Frontal cortex (tissue), 4 donors: Measurements from ENCODE around the gene CLOCK. TPM values are rescaled to one million over a fixed set of nuclear protein-coding genes. Genes with fewer than 3 reads are reported as not detected.
A peak's percentile ranks its signal among the peaks of the same experiment; 100 is the strongest.

ENCODE experiments used
- DNase-seq, 2 donors: peaks; one replicate each; pipeline ENCODE4 v3.0.0; 2012; ENCODE audit warnings: low spot score in 2 of 2
- FAIRE-seq: peaks from 2 replicates; lab custom pipeline; 2012; peaks lifted over from hg19 to GRCh38; lab: Jason Lieb, UNC
- total RNA-seq: library from RNA; depleted of rRNA; stranded (reverse); fragments of >200 nt; gene quantifications from one replicate; pipeline ENCODE4 v1.2.3, GENCODE V29; 2014
- donor health status: control.
- donor health status: control.
- donor health status: control.

The CLOCK gene
- total RNA-seq, 1 donor from 2014 or later = 27.3 TPM

- FAIRE-seq (no peak), DNase-seq (no peak)
These were observed 108.4 kb downstream of the CLOCK start for GRCh38 chr4:55438314-55438713.

GRCh38 chr4:55437823-55438222 lies 108.9 kb downstream of the CLOCK start:
- FAIRE-seq (no peak), DNase-seq (no peak)

DNA sequence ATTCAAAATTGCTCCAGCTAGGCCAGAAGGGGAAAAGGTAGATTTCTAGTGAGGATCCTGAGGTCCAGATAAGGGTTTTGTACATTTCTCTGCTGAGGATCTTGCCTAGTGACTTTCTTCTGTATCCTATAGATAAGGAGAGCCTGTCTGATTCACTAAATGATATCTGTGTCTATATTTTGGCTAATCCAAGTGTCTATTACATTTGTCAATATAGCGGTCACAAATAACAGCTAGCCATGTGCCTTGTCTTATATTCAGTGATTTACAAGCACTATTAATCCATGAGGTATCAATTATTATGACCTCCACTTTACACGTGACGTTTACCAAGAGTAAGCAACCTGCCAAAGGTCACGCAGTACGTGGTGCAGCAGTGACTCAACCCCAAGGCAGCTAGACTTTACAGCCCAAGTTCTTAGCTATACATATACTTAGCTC lies 109.3 kb downstream of the CLOCK start:
- DNase-seq (no peak), FAIRE-seq (no peak)

DNA sequence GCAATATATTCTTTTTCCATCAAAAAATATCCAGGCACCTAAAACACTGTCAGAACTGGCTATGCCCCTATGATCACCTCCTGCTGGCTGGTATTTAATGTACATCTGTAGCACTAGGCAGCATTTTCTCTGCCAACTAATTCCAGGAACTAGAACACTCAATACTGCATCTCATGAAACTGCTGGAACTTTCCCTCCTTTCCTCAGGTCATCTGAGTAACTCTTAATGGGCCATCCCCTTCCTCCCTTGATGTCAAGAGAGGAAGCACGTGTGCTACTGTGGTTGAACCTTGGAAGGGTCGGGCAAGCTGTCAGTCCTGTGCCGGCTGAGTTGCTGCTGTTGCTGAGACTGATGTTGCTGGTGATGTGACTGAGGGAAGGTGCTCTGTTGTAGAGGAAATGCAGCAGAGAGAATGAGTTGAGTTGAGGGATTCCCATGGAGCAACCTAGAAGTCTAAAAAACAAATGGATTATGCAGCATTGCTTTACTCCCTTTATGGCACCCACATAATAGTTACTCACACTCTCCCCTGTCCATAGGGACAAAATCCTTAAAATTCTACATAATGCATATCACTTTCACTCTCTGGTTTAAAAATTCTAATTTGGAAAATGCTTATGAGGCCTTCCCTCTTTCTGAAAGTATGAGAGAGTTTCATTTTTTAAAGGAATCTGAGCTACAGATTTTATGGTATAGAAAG lies 111.4 kb downstream of the CLOCK start:
- FAIRE-seq (no peak), DNase-seq (no peak)

DNA sequence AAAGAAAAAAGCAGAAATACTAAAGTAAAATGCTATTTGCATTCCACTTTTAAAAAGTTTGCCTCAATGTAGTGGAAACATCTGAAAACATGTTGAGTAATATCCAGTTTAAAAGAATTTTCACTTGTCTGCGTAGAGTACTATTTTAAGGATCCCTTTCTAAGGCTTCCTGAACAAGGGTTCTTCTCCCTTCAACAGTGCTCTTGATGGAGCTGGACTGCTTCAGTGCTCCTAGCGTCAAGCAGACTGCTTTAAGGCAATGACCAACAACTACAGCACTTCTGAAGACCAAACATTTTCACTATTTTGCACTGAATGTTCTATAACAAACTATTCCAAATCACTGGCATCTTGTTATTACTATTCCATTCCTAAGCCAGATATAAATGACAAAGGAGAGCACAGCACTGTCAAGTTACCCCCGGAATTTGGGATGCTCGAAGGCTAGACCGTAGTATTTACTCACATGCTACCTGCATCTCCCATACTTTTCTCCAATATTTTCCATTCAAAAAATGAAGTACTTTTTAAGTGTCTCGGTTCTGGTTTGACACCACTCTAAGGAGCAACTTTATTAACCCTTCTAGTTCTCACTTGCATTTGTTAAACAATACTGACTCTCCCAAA lies 114.9 kb downstream of the CLOCK start:
- FAIRE-seq = no peak
- no peak for DNase-seq

- FAIRE-seq (no peak), DNase-seq (no peak)
These were observed 121.9 kb downstream of the CLOCK start for GRCh38 chr4:55424791-55425190.

- FAIRE-seq (no peak), DNase-seq (no peak)
These were observed 130.5 kb downstream of the CLOCK start for GRCh38 chr4:55416176-55416575.

- DNase-seq (no peak), FAIRE-seq (no peak)
These were observed 135.1 kb downstream of the CLOCK start for GRCh38 chr4:55411621-55412020.

DNA sequence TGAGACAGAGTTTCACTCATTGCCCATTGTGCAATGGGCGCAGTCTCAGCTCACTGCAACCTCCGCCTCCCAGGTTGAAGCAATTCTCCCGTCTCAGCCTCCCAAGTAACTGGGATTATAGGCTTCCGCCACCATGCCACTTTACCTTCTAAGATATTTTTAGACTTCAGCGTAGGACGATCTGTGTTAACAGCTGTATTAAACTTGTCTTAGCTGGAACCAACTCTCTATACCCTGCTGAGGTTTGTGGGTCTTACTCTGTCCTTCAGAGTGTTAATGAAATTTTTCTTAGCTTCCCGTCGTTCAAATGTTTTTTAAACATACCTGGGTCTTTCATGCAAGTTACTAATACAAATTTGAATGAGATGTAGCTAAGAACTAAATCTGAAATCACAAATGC lies 136.3 kb downstream of the CLOCK start:
- FAIRE-seq (no peak), DNase-seq (no peak)

GRCh38 chr4:55409468-55410171 lies 137.1 kb downstream of the CLOCK start:
- DNase-seq (no peak), FAIRE-seq (no peak)

GRCh38 chr4:55407764-55408163 lies 138.9 kb downstream of the CLOCK start:
- FAIRE-seq (no peak), DNase-seq (no peak)

DNA sequence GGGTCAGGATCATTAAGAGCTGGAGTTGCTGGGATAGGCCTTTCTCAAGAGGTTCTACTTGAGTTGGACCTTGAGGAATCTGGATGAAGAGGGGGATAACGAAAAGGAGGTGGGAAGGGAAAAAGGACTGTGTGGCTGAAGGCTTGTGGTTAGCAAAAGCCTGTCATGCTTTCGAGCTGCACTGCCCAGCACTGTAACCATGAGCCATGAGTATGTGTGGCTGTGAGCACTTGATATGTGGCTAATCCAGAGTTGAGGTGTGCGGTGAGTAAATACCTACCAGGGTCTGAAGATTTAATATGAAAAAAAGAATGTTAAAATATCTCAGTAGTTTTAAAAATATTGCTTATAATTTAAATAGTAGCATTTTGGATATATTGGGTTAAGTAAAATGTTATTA lies 139.6 kb downstream of the CLOCK start:
- DNase-seq = no peak
- no peak for FAIRE-seq

DNA sequence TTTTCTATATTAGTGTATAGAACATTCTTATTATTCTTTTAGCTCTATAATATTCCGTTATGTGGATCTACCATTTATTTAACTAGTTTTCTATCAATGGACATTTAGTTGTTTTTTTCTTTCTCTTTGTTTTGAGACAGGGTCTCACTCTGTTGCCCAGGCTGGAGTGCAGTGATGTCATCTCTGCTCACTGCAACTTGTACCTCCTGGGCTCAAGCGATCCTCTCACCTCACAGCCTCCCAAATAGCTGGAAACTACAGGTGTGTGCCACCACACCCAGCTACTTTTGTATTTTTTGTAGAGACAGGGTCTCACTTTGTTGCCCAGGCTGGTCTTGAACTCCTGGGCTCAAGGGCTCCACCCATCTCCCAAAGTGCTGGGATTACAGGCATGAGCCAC lies 140.2 kb downstream of the CLOCK start:
- DNase-seq (no peak), FAIRE-seq (no peak)

DNA sequence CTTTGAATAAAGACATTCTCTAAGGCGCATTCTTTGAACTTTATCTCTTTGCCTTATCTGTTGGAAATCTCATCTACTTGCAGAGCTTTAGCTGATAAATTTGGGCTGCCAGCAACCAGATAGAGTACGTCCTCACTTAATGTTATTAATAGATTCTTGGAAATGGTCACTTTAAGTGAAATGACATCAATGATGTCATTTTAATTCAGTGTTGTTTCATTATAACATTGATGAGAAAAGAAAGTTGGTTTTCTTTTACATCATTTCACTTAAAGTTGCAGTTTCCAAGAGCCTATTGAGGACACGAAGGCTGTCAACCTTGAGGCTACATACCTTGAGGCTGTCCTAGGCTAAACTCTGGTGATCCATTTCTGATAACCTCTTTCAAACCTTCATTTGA lies 141.6 kb downstream of the CLOCK start:
- no peak for DNase-seq
- FAIRE-seq = no peak

DNA sequence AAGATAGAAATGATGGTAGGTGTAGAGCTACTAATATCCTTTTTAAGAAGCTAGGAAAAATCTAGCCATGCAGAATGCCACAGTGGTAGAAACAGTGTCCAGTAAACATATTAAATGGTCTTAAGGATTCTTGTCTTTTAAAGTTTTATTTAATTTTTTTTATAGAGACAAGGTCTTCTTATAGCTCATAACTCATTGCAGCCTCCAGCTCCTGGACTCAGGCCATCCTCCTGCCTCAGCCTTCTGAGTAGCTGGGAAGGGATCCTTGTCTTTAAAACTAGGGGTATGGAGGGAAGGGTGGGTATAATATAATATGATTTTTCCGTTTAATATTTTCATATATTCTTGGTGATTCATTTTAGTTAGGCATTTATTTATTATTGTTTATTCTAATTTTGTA lies 147.1 kb downstream of the CLOCK start:
- no peak for FAIRE-seq
- no peak for DNase-seq

- DNase-seq = no peak
These were observed 147.7 kb downstream of the CLOCK start for GRCh38 chr4:55398966-55399365.

DNA sequence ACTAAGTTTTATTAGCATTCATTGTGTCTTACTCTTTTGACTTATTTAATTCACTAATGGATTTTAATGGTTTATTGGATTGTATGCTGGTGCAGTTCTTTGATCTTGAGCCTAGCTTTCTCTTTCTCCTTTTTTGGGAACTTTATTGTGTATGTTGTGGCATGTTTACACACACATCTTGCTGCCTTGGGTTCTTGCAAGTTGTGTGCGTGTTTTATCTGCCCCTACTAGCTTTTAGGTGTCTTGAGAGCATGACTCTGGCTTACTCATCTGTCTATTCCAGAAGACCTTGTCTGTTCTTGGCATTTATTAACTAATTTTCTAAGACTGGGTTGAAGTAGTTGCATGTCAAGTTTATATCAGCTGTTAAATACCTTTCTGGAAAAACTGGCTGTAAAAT lies 148.2 kb downstream of the CLOCK start:
- FAIRE-seq (no peak), DNase-seq (no peak)

More at GRCh38 chr4:55398966-55399365, 147.7 kb downstream of the CLOCK start:
- no peak for FAIRE-seq

GRCh38 chr4:55397520-55398321 lies 149.0 kb downstream of the CLOCK start:
- no peak for FAIRE-seq
- peak in 1 of 2 donors; percentile 14 for DNase-seq

GRCh38 chr4:55397126-55397436 lies 149.6 kb downstream of the CLOCK start:
- no peak for FAIRE-seq
- DNase-seq = peak in 1 of 2 donors; percentile 10

DNA sequence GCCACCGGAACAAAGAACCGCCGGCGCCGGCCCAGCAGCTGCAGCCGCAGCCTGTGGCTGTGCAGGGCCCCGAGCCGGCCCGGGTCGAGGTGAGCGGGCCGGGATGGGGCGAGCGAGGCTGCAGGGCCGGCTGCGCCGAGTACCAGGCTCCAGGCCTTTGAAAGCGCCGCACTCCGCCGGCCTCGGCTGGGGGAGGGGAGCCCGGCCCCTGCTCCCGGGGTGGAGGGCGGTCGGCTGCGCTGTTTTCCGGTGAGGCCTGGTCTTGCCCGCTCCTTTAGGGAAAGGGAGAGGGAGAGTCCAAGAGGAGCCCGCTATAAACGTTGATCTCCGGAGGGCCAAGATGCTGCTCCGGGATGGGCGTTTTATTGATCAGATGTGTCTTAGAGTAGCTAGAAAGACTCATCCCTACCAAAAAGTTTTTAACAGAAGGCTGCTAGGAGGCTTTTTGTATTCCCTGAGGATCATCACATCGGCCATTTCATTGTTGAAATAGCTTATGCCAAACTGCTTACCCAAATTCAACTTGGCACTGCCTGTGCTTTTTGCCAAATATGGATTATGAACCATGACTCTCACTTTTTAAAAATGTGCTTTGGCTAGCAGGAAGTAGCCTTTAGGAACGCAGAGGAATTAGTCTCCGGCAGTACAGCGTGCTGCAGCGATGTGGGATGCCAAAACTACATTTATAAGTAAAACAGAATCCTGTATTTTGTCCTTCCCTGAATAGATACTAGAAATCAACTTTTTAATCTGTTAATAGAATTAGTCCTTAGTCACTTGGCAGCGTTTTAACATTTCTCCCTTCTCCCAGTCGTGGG lies 150.2 kb downstream of the CLOCK start:
- DNase-seq = peak; percentile 31 to 49
- FAIRE-seq = no peak
